Liver (tissue), 9 donors: ENCODE measurements around the gene CFAP74. TPM values are rescaled to one million over a fixed set of nuclear protein-coding genes. Genes with fewer than 3 reads are reported as not detected.

Experiments used
- DNase-seq: peaks from one replicate; pipeline ENCODE4 v3.0.0-alpha.2; 2017; ENCODE audit warnings: low spot score
- H3K27ac ChIP-seq, 2 donors: one replicate each; pipeline ENCODE4 v1.7.0; 2013; ENCODE audit warnings: inconsistent platforms in 2 of 2, low read length in 2 of 2, control low read depth in 1 of 2, low read depth in 1 of 2, mild to moderate bottlenecking in 1 of 2
- H3K27me3 ChIP-seq, 4 donors: one replicate each; pipeline versions ENCODE4 v1.6.1 to v1.7.0; 2013; ENCODE audit warnings: low read length in 3 of 4, inconsistent platforms in 1 of 4, mild to moderate bottlenecking in 1 of 4, moderate library complexity in 1 of 4; ENCODE audit not compliant: control insufficient read depth in 4 of 4, insufficient read depth in 4 of 4
- H3K36me3 ChIP-seq, 4 donors: one replicate each; pipeline versions ENCODE4 v1.6.1 to v1.7.0; 2013; ENCODE audit warnings: low read length in 3 of 4, mild to moderate bottlenecking in 3 of 4, low read depth in 1 of 4, moderate library complexity in 1 of 4; ENCODE audit not compliant: control insufficient read depth in 4 of 4, insufficient read depth in 3 of 4
- H3K4me1 ChIP-seq, 4 donors: one replicate each; pipeline versions ENCODE4 v1.6.1 to v1.7.0; 2013; ENCODE audit warnings: low read length in 3 of 4, mild to moderate bottlenecking in 3 of 4, moderate library complexity in 1 of 4; ENCODE audit not compliant: control insufficient read depth in 4 of 4, insufficient read depth in 4 of 4
- H3K4me3 ChIP-seq, 3 donors: one replicate each; pipeline versions ENCODE4 v1.6.1 to v1.7.0; 2013; ENCODE audit warnings: low read length in 3 of 3, control low read depth in 1 of 3, low read depth in 1 of 3, mild to moderate bottlenecking in 1 of 3
- H3K9ac ChIP-seq, 2 donors: one replicate each; pipeline ENCODE4 v1.7.0; 2013; ENCODE audit warnings: low read length in 2 of 2, mild to moderate bottlenecking in 2 of 2, moderate library complexity in 2 of 2, control low read depth in 1 of 2, low read depth in 1 of 2
- H3K9me3 ChIP-seq, 4 donors: one replicate each; pipeline versions ENCODE4 v1.6.1 to v1.7.0; 2013; ENCODE audit warnings: low read length in 3 of 4; ENCODE audit not compliant: control insufficient read depth in 4 of 4
- EGR1 ChIP-seq, 2 donors: IDR thresholded peaks; 2 replicates each; pipeline ENCODE4 v1.6.1; 2016 to 2018; ENCODE audit warnings: antibody characterized with exemption in 2 of 2, low read depth in 2 of 2
- FOXA1 ChIP-seq: IDR thresholded peaks from 2 replicates; pipeline ENCODE4 v1.6.1; 2016; ENCODE audit warnings: antibody characterized with exemption
- FOXA2 ChIP-seq: IDR thresholded peaks from 2 replicates; pipeline ENCODE4 v1.6.1; 2016; ENCODE audit warnings: antibody characterized with exemption
- GABPA ChIP-seq, 2 donors: IDR thresholded peaks in 1 of 2; conservative IDR thresholded peaks in 1 of 2; 2 replicates each; pipeline ENCODE4 v1.6.1; 2016; ENCODE audit warnings: antibody characterized with exemption in 2 of 2, mild to moderate bottlenecking in 1 of 2, moderate library complexity in 1 of 2
- HNF4G ChIP-seq: IDR thresholded peaks from 2 replicates; pipeline ENCODE4 v1.6.1; 2016; ENCODE audit warnings: antibody characterized with exemption
- JUND ChIP-seq, 2 donors: IDR thresholded peaks; 2 replicates each; pipeline ENCODE4 v1.6.1; 2016; ENCODE audit warnings: antibody characterized with exemption in 2 of 2
- NR2F2 ChIP-seq: IDR thresholded peaks from 2 replicates; pipeline ENCODE4 v1.6.1; 2016; ENCODE audit warnings: antibody characterized with exemption
- SP1 ChIP-seq: IDR thresholded peaks from 2 replicates; pipeline ENCODE4 v1.6.1; 2018; ENCODE audit warnings: antibody characterized with exemption, mild to moderate bottlenecking
- TAF1 ChIP-seq: conservative IDR thresholded peaks from 2 replicates; pipeline ENCODE4 v1.6.1; 2016; ENCODE audit warnings: antibody characterized with exemption, mild to moderate bottlenecking
- YY1 ChIP-seq: IDR thresholded peaks from 2 replicates; pipeline ENCODE4 v1.6.1; 2016; ENCODE audit warnings: antibody characterized with exemption, mild to moderate bottlenecking
- WGBS: extraction: QIAGEN DNeasy Blood & Tissue Kit; methylation state at CpG from one replicate; pipeline ENCODE4 v1.1.7; 2013; 5-methylcytosine and 5-hydroxymethylcytosine counted together
- polyA plus RNA-seq, 2 donors: library from polyadenylated mRNA; stranded (reverse) in 1 of 2; unstranded in 1 of 2; fragments of 200-250 nt in 1 of 2; fragments of >200 nt in 1 of 2; fragmentation: Nextera tagmentation in 1 of 2; extraction: Ambion mirVana in 1 of 2; gene quantifications; one replicate each; pipeline versions ENCODE4 v1.2.1 to v1.2.3, GENCODE V29; 2013 to 2015
- total RNA-seq, 2 donors: library from RNA; depleted of rRNA; stranded (reverse); fragments of >200 nt; gene quantifications; one replicate each; pipeline ENCODE4 v1.2.3, GENCODE V29; 2014
- TF ChIP-seq, protein P1 (sequence below): IDR thresholded peaks from 2 replicates; pipeline ENCODE4 v1.6.1; 2016; ENCODE audit warnings: antibody characterized with exemption
- TF ChIP-seq, protein P2 (sequence below): IDR thresholded peaks from 2 replicates; pipeline ENCODE4 v1.6.1; 2016; ENCODE audit warnings: antibody characterized with exemption
- TF ChIP-seq, protein P3 (sequence below): IDR thresholded peaks from 2 replicates; pipeline ENCODE4 v1.6.1; 2016; ENCODE audit warnings: antibody characterized with exemption, mild to moderate bottlenecking
- TF ChIP-seq, protein P4 (sequence below): fragments of 150-350 bp; IDR thresholded peaks from 2 replicates; pipeline ENCODE4 v1.5.1; 2017; ENCODE audit warnings: improper control_type of control experiment, low read depth, low read length; ENCODE audit not compliant: missing input control
- donor health status: healthy.
- donor health status: healthy.
- donor health status: healthy.
- donor health status: healthy.
- donor health status: healthy.

The CFAP74 gene
- total and polyA plus RNA-seq, 4 donors = under 0.01 to 0.31 TPM; not detected in 2

DNA sequence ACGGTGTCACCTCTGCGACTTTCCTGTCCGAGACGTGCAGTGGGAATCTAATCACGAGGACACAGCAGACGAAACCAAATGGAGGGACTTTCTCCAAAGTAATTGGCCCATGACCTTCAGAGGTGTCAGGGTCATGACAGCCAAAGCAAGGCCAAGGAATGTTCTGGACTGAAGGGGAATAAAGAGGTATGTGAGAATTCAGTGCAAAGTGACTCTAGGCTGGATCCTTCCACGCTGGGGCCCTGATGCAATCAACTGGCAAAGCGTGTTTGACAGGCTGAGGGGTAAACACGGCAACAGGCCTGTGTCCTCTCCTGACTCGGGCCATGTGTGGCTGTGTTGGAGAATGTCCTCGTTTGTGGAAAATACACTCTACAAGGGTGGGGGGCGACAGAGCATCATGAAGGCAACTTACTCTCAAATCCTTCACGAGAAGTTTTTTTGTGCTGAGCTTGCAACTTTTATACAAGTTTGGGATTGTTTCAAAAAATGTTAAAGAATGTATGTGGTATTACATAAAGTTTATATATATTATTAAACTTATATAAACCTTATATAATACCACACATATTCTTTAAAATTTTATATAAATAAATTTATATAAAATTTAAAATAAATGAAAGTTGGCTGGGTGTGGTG is 1.7 kb downstream of the CFAP74 start:
- no peaks in the 10 kb centered on the region for H3K9me3 ChIP-seq
- no peak for DNase-seq
- no peak for TF ChIP-seq FOXA2
- TF ChIP-seq JUND (IDR thresholded peaks at IDR 0.05) = no peak
- TF ChIP-seq, protein P1, sequence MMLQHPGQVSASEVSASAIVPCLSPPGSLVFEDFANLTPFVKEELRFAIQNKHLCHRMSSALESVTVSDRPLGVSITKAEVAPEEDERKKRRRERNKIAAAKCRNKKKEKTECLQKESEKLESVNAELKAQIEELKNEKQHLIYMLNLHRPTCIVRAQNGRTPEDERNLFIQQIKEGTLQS = no peak
- no peak for TF ChIP-seq HNF4G
- TF ChIP-seq YY1 = no peak
- TF ChIP-seq, protein P2, sequence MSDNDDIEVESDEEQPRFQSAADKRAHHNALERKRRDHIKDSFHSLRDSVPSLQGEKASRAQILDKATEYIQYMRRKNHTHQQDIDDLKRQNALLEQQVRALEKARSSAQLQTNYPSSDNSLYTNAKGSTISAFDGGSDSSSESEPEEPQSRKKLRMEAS = no peak
- TF ChIP-seq, protein P3, sequence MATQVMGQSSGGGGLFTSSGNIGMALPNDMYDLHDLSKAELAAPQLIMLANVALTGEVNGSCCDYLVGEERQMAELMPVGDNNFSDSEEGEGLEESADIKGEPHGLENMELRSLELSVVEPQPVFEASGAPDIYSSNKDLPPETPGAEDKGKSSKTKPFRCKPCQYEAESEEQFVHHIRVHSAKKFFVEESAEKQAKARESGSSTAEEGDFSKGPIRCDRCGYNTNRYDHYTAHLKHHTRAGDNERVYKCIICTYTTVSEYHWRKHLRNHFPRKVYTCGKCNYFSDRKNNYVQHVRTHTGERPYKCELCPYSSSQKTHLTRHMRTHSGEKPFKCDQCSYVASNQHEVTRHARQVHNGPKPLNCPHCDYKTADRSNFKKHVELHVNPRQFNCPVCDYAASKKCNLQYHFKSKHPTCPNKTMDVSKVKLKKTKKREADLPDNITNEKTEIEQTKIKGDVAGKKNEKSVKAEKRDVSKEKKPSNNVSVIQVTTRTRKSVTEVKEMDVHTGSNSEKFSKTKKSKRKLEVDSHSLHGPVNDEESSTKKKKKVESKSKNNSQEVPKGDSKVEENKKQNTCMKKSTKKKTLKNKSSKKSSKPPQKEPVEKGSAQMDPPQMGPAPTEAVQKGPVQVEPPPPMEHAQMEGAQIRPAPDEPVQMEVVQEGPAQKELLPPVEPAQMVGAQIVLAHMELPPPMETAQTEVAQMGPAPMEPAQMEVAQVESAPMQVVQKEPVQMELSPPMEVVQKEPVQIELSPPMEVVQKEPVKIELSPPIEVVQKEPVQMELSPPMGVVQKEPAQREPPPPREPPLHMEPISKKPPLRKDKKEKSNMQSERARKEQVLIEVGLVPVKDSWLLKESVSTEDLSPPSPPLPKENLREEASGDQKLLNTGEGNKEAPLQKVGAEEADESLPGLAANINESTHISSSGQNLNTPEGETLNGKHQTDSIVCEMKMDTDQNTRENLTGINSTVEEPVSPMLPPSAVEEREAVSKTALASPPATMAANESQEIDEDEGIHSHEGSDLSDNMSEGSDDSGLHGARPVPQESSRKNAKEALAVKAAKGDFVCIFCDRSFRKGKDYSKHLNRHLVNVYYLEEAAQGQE = no peak
- no peak for TF ChIP-seq TAF1
- no peak for TF ChIP-seq GABPA (IDR thresholded peaks at IDR 0.05 in 1 of 2, conservative IDR thresholded peaks at IDR 0.05 in 1 of 2)
- 70% methylated on average over 13 of the region's 13 CpGs for WGBS
- no peak overlapping the region for H3K27ac ChIP-seq
- no peaks in the 10 kb centered on the region for H3K36me3 ChIP-seq
- no peaks in the 10 kb centered on the region for H3K4me1 ChIP-seq
- no peaks in the 10 kb centered on the region for H3K27me3 ChIP-seq
- no peak overlapping the region for H3K4me3 ChIP-seq
- H3K9ac ChIP-seq = no peak overlapping the region

DNA sequence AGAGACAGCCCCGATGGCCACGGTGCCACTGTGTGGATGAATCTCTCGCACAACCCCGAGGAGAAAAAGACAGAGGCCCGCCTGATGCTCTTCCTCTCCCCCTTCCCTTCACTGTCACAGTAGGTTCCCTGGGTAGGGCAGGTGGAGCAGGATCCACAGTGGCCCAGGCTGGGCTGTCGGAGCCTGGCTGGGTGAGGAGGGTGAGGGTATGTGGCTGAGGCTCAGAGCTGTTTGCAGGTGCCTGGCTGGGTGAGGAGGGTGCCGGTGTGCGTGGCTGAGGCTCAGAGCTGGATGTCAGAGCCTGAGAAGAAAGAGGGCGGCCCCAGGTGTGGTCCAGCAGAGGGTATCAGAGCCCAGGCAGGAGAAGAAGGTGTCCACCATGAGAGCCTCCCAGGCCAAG is 2.7 kb downstream of the CFAP74 start:
- no peak for DNase-seq
- 91% methylated on average over 9 of the region's 9 CpGs for WGBS
- no peak overlapping the region for H3K27ac ChIP-seq

More for the DNA sequence above, 2.7 kb downstream of the CFAP74 start:
- TF ChIP-seq, protein P4, sequence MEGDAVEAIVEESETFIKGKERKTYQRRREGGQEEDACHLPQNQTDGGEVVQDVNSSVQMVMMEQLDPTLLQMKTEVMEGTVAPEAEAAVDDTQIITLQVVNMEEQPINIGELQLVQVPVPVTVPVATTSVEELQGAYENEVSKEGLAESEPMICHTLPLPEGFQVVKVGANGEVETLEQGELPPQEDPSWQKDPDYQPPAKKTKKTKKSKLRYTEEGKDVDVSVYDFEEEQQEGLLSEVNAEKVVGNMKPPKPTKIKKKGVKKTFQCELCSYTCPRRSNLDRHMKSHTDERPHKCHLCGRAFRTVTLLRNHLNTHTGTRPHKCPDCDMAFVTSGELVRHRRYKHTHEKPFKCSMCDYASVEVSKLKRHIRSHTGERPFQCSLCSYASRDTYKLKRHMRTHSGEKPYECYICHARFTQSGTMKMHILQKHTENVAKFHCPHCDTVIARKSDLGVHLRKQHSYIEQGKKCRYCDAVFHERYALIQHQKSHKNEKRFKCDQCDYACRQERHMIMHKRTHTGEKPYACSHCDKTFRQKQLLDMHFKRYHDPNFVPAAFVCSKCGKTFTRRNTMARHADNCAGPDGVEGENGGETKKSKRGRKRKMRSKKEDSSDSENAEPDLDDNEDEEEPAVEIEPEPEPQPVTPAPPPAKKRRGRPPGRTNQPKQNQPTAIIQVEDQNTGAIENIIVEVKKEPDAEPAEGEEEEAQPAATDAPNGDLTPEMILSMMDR = no peak
- no peak for TF ChIP-seq TAF1
- no peak for TF ChIP-seq YY1
- no peak for TF ChIP-seq SP1
- TF ChIP-seq FOXA1 = no peak
- no peak for TF ChIP-seq EGR1 (IDR thresholded peaks at IDR 0.05; ENCODE audit: low read depth in 2 of 2)
- no peak for TF ChIP-seq NR2F2
- Histone ChIP-seq H3K4me3 (no peak overlapping the region), H3K9me3 (no peaks in the 10 kb centered on the region), H3K27me3 (no peaks in the 10 kb centered on the region), H3K9ac (no peak overlapping the region), H3K36me3 (no peaks in the 10 kb centered on the region), H3K4me1 (no peaks in the 10 kb centered on the region)
